RCC 7860 (cell line): ENCODE data around the gene TSPAN31.
"Not testable (repeated sequence)": the region's sequence is repeated elsewhere in the genome, so short reads cannot be mapped to it uniquely, and the experiment has no call there.

Source experiments
- DNase-seq: peaks from one replicate; pipeline ENCODE4 v3.0.0-alpha.2; 2015; ENCODE audit warnings: low spot score
- FAIRE-seq: peaks from 2 replicates; lab custom pipeline; 2012; peaks lifted over from hg19 to GRCh38; lab: Jason Lieb, UNC

The TSPAN31 gene

DNA sequence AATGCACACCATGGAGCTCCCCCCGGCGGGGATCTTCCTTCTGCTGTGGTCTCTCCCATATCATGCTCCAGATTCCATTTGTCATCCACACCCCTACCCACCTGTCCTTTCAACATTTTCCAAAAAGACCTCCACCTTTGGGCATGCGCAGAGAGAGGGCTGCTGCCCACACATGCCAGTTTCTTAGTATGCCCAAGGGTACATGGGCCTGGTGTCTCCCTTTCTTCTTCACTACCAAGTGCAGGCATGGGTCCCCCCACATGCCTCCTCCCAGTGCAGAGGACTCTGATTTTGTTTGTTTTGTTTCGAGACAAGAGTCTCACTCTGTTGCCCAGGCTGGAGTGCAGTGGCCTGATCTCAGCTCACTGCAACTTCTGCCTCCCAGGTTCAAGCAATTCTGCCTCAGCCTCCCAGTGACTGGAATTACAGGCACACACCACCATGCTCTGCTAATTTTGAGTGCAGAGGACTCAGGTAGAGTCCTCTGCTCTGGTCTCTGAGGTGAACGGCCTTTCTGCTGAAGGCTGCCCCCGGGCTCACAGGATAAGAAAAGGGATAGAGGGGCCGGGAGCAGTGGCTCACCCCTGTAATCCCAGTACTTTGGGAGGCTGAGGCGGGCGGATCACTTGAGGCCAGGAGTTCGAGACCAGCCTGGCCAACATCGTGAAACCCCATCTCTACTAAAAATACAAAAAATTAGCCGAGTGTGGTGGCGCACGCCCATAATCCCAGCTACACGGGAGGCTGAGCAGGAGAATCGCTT is 22.8 kb upstream of the TSPAN31 start:
- not testable (repeated sequence) for DNase-seq, FAIRE-seq

DNA sequence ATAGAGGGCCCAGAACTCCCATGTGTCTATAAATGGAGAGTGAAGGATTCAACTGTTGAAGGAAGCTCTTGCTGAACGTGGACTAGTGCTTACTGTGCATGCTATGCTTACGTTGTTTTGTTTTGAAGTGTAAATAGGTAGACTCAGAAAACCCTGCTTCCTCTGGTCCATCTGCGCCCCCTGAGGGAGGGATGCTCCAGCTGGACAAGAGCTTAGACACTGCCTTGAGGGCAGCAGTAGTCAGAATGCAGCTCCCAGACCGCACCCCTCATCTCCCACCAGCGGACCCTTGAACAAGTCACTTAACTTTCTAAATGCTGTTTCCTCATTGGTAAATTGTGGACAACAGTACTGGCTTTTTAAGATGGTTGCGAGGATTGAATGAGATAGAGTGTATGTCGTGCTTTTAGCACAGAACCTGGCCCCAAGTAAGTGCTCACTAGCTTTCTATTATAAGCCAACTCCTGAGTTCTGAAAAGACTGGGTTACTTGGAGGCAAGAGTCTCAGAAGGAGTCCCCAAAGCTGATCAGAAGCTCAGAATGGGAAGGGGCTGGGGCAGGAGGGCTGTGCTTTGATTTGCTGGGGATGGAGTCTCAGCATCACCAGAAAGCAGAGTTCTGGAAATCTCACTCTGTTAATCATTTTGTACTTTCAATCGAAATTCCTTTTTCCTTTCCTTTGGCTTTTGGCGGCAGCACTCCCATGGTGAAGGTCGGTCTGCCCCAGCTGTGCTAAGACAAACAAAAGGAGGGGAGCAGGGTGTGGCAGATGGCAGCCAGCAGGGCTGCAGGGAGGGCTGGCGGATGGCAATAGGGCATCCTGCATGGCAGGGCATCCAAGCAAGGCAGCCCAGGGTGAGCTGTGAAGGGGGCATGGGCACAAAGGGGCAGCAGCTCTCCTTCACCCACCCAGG is 21.9 kb upstream of the TSPAN31 start:
- no peak for DNase-seq
- no peak for FAIRE-seq

DNA sequence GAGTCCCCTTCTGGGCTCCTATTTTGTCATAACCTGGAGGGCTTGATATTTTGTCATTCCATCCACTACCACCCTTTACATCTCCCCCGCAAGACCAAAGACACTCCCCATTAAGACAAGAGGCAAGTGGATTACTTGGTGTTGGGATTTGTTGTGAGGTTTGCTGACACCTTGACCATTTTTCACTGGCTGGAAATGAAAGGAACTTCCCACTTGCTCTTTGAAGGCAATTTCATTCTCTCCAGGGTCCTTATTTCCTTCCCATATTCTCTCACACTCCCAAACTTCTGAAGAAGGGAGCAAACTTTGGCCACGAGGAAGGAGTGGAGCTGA is 21.2 kb upstream of the TSPAN31 start:
- FAIRE-seq (no peak), DNase-seq (no peak)

DNA sequence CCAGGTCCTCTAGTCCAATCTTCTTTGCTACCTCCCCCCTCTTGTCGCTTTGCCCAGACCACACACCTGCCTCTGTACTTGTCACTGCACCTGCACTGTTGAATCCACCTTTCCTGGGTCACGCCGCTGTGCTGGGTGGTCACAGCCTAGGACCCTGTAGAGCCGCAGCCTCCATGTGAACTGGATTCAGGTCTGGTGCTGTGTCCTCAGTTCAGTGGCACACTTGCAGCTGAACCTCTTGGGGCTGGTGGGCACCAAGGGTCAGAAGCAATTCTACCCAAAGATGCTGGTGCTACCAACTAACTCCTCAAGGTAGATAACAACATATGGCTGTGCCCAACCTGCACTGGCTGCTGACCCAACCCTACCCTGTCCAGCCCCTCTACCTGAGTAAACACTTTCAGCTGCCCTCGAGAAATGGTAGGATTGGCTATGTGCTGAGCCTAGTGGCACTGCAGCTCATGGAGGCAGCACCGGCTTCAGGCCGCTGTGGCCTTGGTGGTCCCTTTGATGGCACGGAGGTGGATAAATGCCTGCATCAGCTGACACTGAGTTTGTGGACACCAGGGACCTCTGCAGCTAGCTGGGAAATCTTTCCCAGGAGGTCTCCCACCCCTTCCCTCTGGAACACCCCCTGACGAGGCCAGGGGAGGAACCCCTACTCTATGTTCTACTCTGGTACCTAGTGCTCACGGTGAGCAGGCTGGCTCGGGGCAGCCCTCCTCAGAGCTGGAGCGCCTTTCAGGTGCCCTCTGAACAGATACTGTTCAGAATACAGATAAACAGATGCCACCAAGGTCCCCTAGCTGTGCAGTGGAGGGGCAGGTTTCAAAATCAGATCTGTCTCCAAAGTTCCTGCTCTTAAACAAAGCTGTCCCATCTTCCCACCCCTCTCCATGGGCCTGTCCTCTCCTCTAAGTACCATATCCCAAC is 20.6 kb upstream of the TSPAN31 start:
- FAIRE-seq (no peak), DNase-seq (no peak)

DNA sequence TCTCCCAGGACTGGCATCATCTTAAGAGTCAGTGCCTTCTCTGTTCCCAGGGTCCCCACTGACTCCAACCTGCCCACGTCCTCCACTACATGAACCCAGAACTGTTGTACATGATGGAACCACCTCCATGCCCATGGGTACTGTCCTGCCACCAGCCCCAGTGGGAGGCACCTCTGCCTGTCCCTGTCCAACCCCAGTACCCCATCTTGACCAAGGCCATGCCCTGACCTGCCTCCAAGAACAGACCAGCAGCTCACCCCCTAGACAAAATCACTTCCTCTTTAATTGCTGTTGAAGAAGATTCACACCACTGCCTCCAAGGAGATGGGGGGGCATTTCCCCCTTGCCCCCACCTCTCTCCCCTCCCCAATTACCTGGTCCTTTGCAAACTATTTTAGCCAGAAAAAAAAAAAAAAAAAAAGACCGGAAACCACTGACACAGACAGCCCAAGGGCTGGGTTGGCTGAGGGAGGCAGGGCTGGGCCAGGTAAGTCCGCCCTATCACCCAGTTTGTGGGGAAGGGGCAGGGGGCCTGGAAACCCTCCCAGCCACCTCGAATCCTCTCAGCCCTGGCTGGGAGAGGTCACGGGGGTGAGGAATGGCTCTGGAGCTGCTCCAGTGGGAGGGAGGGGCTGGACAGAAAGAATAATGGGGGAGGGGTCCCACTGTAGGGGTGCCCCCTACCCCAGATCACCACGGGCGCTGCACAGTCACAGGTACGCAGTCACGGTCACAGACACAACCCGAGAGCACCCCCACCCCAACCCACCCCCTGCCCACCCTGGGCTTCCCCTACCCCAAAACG is 19.7 kb upstream of the TSPAN31 start:
- DNase-seq, result no peak
- no peak for FAIRE-seq

DNA sequence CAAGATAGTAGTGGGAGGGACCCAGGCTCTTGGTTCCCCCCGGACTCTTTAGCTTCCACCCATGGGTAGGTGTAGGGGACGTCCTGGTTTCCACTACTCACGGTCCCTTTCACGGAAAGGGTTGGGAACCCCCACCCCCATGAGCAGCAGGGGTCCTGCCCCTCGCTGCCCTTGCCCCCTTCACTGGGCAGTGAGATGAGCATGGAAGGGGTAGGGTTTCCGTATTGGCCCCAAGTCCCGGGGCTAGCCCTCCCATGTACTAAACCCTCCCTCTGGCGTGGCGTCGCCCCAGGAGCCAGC is 19.0 kb upstream of the TSPAN31 start:
- FAIRE-seq (no peak), DNase-seq (no peak)

DNA sequence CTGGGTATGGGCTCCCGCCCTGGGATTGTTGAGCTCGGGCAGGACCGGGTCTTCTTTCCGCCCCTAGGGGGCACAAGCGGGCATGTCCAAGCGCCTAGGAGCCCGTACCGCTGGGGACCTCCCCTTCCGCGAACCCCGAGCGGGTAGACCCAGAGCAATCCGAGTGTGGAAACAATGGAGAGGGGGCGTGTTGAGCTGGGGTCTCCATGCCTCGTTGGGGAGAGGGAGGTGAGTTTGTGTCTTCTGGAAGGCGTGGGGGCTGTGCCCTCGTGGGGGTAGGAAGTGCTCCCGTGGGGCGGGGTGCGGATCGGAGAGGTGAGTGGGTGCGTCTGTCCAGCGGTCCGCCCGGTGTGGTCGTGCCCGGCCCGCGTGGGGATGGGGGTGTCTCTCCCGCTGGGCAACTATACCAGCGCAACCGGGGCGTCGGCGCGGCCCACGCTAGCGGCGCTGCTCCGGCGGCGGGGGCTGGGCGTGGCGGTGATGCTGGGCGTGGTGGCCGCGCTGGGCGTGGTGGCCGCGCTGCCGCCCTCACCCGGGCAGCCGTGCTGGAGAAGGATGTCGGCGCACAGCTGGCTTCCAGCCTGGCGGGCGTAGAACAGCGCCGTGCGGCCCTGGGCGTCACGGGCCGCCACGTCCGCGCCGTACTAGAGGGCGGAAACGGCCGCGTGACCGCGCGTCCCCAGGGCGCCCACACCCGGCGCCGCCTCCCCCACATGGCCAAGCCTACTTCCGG is 18.5 kb upstream of the TSPAN31 start:
- FAIRE-seq (no peak), DNase-seq (peak; percentile 69)

DNA sequence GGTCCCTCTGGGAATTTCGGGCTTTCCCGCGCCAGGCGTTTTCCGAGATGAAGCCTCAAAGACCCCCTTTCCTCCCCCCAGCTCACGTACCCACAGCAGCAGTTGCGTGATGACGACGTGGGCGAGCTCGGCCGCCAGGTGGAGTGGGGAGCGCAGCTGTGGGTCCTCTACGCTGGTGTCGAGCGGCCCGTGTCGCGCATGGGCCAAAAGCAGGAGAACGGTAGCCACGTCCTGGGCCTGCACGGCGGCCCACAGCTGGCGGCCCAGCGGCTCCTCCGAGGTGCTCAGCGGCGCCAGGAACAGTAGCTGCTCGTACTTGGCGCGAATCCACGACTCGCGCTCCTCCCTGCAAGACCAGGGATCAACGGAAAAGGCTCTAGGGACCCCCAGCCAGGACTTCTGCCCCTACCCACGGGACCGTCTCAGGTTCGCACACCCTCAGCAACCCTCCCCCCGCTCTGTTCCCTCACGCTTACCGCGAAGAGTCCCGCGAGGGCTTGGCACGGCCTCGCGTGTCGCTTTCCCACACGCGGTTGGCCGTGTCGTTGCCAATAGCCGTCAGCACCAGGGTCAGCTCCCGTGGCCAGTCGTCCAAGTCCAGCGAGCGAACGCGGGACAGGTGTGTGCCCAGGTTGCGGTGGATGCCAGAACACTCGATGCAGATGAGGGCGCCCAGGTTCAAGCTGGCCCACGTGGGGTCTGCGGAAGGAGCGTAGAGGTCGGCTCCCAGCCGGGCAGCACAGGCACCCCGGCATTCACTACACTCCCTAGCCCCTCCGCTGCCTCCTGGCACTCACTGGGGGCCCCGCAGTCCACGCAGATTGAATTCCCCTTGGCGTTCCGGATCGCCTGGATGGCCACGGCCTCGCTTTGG is 17.7 kb upstream of the TSPAN31 start:
- DNase-seq, result no peak
- FAIRE-seq, result no peak

DNA sequence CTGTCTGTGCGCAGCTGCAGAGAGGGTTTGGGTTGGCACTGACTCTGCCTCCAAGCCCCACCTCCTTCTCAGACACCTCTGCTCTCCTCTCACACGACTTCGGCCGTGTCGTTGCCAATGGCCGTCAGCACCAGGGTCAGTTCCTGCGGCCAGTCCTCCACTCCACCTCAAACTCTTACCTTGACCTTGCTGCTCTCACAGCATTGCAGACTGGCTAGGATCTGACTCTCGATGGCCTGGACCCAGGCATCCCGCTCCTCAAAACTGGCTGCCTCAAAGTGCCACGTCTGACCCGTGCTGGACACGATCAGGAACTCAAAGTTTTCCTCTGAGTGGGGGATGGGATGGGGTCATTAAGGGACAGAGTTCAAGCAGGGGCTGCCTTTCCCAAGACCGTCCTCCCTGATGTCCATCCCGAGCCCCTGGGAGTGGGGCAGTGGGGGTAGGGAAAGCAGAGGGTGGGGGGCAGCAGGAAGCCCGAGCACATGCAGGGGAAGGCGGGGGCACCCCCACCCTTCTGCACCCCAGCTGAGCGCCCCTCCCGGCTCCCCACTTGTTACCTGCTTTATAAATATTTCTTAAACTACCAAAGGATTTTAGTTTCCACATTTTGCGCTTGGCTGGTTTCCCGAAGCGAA is 17.0 kb upstream of the TSPAN31 start:
- DNase-seq, result no peak
- no peak for FAIRE-seq

DNA sequence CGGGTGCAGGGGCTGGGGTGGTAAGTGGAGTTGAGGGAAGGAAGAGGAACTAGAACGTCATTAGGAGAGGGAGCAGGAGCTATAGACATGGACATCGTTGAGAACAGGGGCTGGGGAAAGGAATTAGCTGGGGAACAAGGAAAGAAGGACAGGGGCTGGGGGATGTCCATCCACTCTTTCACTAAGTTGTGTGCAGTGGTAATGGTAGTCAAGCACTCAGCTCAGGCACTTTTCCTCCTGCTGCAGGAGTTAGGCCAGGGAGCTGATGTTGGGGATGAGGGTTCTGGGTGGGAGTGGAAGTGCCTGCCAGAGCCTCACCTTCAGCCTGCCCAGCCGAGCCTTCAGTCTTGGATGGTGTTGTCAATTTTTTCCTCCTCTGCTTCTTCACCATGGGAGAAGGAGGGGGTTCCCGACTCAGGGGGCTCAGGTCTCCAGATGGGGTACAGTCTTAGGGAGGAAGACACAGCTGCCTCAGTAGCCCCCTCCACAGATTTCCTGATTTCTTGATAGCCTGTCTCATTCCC is 15.5 kb upstream of the TSPAN31 start:
- FAIRE-seq, result no peak
- no peak for DNase-seq

DNA sequence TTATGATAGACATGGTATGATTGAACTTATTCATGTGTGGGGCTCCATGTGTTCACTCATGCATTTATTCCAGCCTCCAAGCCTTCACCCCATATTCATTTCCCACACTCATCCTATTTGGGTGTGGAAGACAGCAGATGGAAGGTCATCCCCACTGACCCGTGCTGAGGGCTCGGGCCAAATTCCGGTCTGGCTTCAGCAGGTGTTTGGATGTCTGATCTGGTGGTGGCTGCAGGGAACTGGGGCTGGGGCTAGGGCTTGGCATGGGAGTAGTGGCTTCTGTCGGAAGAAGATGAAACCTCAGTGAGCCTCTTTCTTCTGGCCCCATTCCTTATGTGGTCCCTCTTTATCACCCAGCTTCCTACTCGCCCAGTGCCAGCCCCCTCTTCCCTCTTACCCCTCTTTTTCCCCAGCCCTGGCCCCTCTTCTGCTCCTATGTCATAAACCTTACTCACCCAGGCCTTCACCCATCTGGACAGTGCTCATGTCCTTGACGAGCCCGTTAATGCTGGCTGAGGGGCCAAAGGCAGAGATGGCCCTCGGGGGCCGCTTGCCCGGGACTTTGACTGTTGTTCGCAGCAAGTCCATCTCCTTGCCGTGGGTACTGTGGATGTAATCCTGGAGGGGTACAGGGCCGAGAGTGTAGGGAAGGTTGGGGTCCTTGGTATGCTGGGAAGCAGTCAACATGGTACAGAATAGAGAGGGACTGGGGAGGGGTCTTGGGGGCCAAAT is 14.3 kb upstream of the TSPAN31 start:
- FAIRE-seq (no peak), DNase-seq (no peak)

DNA sequence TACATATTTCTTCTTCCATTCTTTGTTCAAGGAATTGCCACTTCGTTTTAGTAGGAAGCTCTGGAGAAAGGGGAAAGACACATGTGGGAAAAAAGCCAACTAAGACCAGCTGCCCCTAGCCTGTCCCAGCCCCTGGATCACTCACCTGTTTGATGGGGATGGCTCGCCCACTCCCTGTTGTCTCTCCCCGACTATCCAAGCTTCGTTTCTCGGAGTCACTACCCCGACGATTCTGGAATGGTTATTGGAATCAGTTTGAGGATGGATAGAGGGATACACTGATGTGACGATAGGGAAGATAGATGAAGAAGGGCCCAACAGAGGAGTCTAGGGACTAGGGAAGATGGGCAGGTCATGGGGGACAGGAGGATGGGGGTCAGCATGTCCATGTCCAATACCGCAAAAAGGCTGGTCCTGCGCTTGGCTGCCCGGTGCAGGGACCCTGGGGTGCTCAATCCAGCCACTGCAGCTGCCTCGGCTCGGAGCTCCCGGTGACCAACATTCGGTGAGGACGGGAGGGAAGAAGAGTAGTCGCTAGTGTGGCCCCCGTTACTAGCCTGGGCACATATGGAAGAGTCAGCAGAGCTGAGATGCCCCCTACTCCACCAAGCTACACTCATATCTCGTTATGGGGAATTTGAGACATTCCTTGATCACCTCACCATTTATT is 13.3 kb upstream of the TSPAN31 start:
- no peak for FAIRE-seq

DNA sequence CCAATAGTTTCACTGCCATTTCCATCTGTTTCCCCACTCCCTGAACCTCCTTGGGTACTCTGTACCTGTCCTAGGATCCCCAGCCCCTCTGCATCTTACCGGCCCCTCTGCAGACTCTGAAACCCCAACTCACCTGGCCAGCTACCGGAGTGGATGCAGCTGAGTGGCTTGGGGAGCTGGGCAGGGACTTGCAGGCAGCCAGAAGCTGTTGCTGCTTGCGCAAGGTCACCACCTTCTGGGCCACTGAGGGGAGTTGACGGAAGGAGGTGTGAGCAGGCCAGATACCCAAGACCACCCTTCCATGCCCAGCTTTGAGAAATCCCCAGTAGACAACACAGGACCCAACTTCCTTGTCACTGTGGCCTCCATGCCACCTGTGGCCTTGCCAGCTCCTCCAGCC is 12.6 kb upstream of the TSPAN31 start:
- DNase-seq (no peak), FAIRE-seq (no peak)

More for the DNA sequence above, 13.3 kb upstream of the TSPAN31 start:
- DNase-seq, result no peak

DNA sequence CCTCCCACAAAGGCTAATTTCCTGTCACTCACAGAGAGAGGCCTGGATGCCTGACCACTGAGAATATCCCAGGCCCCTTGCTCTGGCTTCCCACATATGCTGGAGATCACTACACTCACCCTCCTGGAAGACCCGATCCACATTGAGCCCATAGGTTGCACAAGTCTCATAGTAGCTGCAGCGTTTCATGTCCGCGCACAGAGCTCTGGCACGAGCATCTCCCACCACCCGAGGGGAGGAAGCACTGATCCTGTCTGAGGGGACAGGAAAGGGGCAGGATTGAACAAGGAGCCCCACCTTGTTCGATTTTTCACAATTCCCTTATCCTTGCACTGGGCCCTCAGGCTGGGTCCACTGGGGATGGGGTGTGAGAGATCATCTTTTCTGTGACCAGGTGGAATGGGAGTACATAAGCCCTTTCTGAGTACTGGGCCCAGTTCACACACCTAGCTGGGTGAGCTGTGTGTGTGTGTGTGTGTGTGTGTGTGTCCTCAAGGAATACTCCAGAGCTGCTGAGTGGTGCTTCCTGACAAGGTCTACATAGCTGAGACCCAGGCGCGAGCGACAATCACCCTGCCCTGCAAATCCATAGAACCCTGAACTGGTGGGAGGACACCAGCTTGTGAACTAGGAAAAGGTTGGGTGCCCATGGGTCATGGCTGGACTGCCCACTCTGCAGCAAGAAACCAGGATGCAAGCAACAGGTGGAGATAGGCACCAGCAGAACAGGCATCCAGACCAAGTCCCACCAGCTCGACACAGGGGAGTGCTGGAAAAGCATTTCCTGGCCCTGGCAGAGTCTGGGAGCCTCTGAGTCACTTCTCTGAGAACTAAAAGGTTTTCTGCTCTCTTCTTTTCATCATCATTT is 11.9 kb upstream of the TSPAN31 start:
- DNase-seq (no peak), FAIRE-seq (no peak)

DNA sequence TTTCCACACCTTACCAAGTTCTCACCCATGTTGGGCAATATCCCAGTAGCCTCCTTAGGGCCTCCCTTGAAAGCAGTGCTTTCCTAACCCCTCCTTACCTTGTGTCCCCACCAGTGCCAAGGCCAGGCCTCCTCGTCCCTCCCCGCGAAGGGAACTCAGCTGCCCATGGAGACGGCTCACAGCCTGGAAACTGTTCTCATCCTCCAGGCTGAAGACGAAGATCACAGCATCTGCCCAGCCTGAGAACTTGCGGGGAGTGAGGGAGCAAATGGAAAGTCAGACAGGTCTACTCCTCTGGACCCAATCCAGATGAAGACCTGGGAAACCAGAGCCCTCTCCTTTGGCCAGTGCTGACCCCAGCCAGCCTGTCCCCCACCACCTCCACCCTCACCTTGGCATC is 10.9 kb upstream of the TSPAN31 start:
- FAIRE-seq (no peak), DNase-seq (no peak)

DNA sequence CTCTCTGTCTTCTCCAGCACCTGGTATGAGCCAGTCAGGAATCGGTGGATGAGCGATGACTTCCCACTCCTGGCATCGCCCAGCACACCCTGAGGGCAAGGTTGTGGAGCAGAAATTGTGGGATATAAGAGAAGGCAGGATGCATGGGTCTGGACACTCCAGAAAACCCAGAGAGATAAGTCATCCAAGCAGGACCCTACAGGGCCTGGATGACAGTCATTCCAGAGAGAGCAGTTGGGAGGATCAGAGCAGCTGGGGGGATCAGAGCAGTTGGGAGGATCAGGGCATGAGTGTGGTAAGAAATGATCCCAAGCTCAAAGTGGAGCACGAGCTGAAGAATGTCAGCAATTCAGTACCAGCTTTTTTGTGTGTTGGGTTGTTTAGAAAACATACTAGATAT is 10.2 kb upstream of the TSPAN31 start:
- no peak for FAIRE-seq
- DNase-seq, result no peak
